Airway epithelial cell (primary cell): ENCODE measurements around the gene LYPLA2. TPM values are rescaled to one million over a fixed set of nuclear protein-coding genes. Genes with fewer than 3 reads are reported as not detected.

Experiments used
- total RNA-seq: library from RNA; depleted of rRNA; stranded (reverse); fragments of >200 nt; gene quantifications from 2 replicates; pipeline ENCODE4 v1.2.3, GENCODE V29; 2015

The LYPLA2 gene
- total RNA-seq: 72.2 and 117 TPM in 2 replicates

DNA sequence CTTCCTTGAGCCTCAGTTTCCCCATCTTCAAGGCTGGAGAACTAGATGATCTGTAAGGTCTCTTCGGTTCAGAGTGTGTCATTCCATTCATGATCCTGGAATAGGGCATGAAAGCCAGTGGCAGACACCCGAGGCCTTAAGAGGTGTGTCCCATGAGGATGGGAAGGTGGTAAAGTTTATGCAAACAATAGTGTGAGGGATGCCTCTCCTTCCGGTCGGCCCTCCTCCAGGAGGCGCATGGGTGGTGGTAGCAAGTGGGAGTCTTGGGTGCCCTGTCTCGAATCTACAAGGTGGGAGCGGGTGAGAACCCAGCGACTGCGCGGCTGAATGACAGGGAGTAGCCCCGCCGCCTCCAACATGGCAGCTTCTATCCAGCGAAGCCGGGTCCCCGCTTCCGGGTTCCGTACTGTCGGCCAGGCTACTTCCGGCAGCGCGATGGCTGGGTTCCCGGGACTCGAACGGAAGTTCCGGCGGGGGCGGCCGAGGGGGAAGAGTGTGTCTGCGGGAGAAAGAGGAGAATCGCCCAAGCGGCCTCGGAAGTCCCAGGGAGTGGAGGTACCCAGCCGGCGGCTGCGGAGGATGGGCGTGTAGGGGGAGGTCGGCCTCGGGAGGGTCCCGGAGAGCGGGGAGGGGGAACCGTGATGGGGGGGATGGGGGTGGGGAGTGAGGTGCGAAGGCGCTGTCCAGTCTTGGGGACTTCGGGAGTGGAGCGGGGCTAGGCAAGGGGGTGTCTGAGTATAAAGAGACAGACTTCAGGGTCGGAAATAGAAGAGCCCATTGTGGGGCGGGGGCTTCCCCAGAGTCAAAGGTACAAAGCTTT lies at the start of gene LYPLA2:
Gene LYPLA2 (plus strand): TSS at position 450 of the 820 bp plus-strand sequence. CDS start 1,538 bp downstream, outside the sequence.

GRCh38 chr1:23743287-23744152 lies 47.4 kb upstream of the LYPLA2 start, which contains the start of gene ELOA:
TSS of gene ELOA (plus strand) at chr1:23743471. CDS start at chr1:23743504, 33 bp downstream.

DNA sequence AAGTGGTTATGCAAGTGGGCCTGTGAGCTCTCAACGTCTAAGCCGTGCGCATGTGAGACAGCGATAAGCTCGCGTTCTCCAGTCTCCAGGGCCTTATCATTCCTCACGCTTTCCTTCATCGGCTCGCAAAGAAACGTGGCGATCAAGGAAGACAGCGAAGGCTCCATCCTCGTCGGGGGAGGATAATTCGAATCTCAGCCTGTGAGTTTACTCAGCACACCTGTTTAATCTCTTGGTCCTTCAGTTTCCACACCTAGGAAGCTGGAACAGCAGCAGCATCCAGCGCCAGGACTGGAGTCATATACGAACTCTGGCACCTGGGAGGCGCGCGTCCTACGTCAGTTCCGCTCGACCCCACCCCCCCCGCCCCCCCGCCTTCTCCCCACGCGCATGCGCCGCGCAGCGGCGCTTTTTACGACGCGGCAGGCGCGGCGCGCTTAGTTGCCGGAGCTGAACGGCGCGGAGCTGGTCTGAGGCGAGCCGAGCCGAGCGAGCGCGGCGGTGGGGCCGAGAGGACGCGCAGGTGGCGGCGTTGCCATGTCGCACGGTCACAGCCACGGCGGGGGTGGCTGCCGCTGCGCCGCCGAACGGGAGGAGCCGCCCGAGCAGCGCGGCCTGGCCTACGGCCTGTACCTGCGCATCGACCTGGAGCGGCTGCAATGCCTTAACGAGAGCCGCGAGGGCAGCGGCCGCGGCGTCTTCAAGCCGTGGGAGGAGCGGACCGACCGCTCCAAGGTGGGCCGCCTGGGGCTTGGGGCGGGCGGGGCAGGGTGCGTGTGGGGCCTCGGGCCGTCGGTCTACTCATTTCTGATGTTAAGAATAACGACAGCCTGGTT lies 12.7 kb upstream of the LYPLA2 start, which contains the start of gene PITHD1:
Gene PITHD1 (plus strand): TSS at position 440 of the 836 bp plus-strand sequence. CDS start 98 bp downstream, at position 538.

DNA sequence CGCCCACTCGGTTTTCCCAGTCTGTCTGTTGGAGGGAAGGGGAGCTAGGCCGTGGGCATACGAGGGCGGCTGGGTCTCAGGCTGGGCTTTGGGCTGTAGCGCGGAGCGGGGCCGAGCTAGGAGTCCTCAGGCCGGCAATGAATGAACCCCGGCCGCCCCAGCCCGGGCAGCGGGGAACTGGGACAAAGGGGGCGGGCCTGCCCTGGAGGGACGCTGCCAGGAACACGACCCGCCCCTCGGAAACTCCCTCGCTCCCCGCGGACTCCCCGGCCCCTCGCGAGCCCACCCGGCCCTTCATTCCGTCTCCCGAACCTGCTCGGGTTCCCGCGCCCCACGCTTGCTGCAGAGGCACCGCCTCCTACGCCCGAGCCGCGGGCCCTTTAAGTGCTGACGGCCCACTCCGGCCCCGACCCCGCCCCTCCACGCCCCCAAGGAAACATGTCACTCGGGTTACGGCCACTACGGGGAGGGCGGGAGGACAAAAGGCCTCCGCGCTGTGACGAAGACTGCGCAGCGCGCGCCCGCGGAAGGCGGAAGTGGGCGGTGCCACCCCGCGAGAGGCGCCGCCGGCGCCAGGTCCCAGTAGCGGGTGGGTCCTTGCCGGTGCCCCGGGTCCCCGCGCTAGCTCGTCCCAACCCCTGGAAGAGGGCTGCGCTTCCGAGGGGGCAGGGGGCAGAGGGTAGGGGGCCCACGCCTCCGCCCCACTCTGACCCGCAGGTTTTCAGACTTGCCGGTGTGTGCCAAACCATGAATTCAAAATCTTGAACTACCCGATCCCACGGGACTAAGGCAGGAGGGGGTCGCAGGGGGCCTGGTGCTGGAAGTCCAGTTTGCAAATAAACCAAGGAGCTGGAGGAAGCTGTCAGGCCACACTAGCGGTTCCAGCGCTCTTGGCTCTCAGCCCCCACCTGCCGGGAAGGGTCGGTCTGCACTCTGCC lies 9.7 kb downstream of the LYPLA2 start, which contains the start of gene GALE:
Gene GALE (minus strand): TSS at position 355 of the 938 bp plus-strand sequence. CDS start 1,747 bp downstream, outside the sequence.

GRCh38 chr1:23825076-23825761 lies 34.3 kb downstream of the LYPLA2 start, which contains the start of gene HMGCL:
TSS of gene HMGCL (minus strand) at chr1:23825429. CDS start at chr1:23825415, 14 bp downstream.

Other genes with a start within 250 kb of the LYPLA2 start
- gene ID3, start 231.6 kb upstream of the LYPLA2 start, total RNA-seq: 248 and 253 TPM in 2 replicates
- gene RPL11, start 99.3 kb upstream of the LYPLA2 start, total RNA-seq: 1,291 and 1,381 TPM in 2 replicates
- 33.7 and 36.7 TPM in 2 replicates for gene ELOA, start 47.7 kb upstream of the LYPLA2 start, total RNA-seq
- 55.4 and 58.4 TPM in 2 replicates for gene PITHD1, start 12.7 kb upstream of the LYPLA2 start, total RNA-seq
- gene GALE, start 9.6 kb downstream of the LYPLA2 start, total RNA-seq: 105 and 125 TPM in 2 replicates
- 31.4 and 32.7 TPM in 2 replicates for gene HMGCL, start 34.3 kb downstream of the LYPLA2 start, total RNA-seq
- 20.7 and 27.9 TPM in 2 replicates for gene FUCA1, start 77.1 kb downstream of the LYPLA2 start, total RNA-seq
- not detected in 2 replicates for gene CNR2, start 122.2 kb downstream of the LYPLA2 start, total RNA-seq
- gene PNRC2, start 168.7 kb downstream of the LYPLA2 start, total RNA-seq: 58.9 and 71.5 TPM in 2 replicates
- 40.4 and 57.8 TPM in 2 replicates for gene SRSF10, start 189.2 kb downstream of the LYPLA2 start, total RNA-seq